Measurements from ENCODE around the gene DROSHA. TPM values are rescaled to one million over a fixed set of nuclear protein-coding genes. Genes with fewer than 3 reads are reported as not detected.

Gene DROSHA
- polyA plus RNA-seq, 1 donor = 57.0 TPM

DNA sequence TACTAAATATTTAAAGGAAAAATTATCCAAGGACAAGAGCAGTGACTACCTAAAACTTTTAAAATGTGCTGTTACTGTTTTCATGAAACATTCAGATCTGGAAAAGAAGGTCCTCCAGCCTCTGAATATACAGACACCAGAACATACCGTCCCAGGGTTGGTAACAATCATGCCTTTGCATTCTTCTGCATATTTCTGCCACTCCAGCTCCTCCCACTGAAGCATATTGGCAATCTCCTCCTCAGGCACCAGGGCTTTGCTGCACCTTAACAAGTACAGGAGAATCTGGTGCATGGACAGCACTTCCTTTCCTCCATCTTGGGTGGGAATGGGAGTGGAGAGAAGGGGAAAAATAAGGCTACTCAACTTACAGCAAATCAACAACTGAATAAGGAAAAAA, 60.0 kb downstream of the DROSHA start:
- Histone ChIP-seq H3K9me3 (ENCODE audit: control insufficient read depth, low read depth, low read length) (no peaks in the 10 kb centered on the region), H3K27me3 (ENCODE audit: control insufficient read depth, insufficient read depth, low read length) (no peaks in the 10 kb centered on the region), H3K27ac (ENCODE audit: low read length) (no peak overlapping the region), H3K36me3 (ENCODE audit: control insufficient read depth, insufficient read depth, low read length) (peaks cover 24% of the 10 kb centered on the region), H3K4me3 (ENCODE audit: low read length) (no peak overlapping the region), H3K4me1 (ENCODE audit: control insufficient read depth, insufficient read depth, low read length) (no peaks in the 10 kb centered on the region)
- WGBS (ENCODE audit: insufficient coverage, low lambda C conversion rate) = no CpG with 5 or more reads among the region's 1 CpG
- DNase-seq = no peak

GRCh38 chr5:31471040-31471439, 60.9 kb downstream of the DROSHA start:
- no peak overlapping the region for H3K4me3 ChIP-seq (ENCODE audit: low read length)
- DNase-seq = no peak
- 100% methylated on average over 2 of the region's 2 CpGs for WGBS (ENCODE audit: insufficient coverage, low lambda C conversion rate)
- H3K9me3 ChIP-seq (ENCODE audit: control insufficient read depth, low read depth, low read length) = no peaks in the 10 kb centered on the region
- no peak overlapping the region for H3K27ac ChIP-seq (ENCODE audit: low read length)
- no peaks in the 10 kb centered on the region for H3K27me3 ChIP-seq (ENCODE audit: control insufficient read depth, insufficient read depth, low read length)
- H3K4me1 ChIP-seq (ENCODE audit: control insufficient read depth, insufficient read depth, low read length) = no peaks in the 10 kb centered on the region
- H3K36me3 ChIP-seq (ENCODE audit: control insufficient read depth, insufficient read depth, low read length) = peaks cover 31% of the 10 kb centered on the region

GRCh38 chr5:31470608-31471007, 61.3 kb downstream of the DROSHA start:
- WGBS (ENCODE audit: insufficient coverage, low lambda C conversion rate) = no CpG with 5 or more reads among the region's 5 CpGs
- Histone ChIP-seq H3K4me1 (ENCODE audit: control insufficient read depth, insufficient read depth, low read length) (no peaks in the 10 kb centered on the region), H3K36me3 (ENCODE audit: control insufficient read depth, insufficient read depth, low read length) (peaks cover 30% of the 10 kb centered on the region), H3K9me3 (ENCODE audit: control insufficient read depth, low read depth, low read length) (no peaks in the 10 kb centered on the region), H3K4me3 (ENCODE audit: low read length) (no peak overlapping the region), H3K27me3 (ENCODE audit: control insufficient read depth, insufficient read depth, low read length) (no peaks in the 10 kb centered on the region), H3K27ac (ENCODE audit: low read length) (no peak overlapping the region)
- DNase-seq = no peak

- 100% methylated on average over 1 of the region's 1 CpG for WGBS (ENCODE audit: insufficient coverage, low lambda C conversion rate)
- Histone ChIP-seq H3K27ac (ENCODE audit: low read length) (no peak overlapping the region), H3K27me3 (ENCODE audit: control insufficient read depth, insufficient read depth, low read length) (no peaks in the 10 kb centered on the region), H3K4me3 (ENCODE audit: low read length) (no peak overlapping the region), H3K4me1 (ENCODE audit: control insufficient read depth, insufficient read depth, low read length) (no peaks in the 10 kb centered on the region), H3K9me3 (ENCODE audit: control insufficient read depth, low read depth, low read length) (no peaks in the 10 kb centered on the region), H3K36me3 (ENCODE audit: control insufficient read depth, insufficient read depth, low read length) (peaks cover 32% of the 10 kb centered on the region)
- DNase-seq = no peak
Measured at GRCh38 chr5:31469886-31470285, 62.0 kb downstream of the DROSHA start.

GRCh38 chr5:31469466-31469865, 62.4 kb downstream of the DROSHA start:
- H3K36me3 ChIP-seq (ENCODE audit: control insufficient read depth, insufficient read depth, low read length) = peaks cover 34% of the 10 kb centered on the region
- WGBS (ENCODE audit: insufficient coverage, low lambda C conversion rate) = 100% methylated on average over 1 of the region's 2 CpGs

DNA sequence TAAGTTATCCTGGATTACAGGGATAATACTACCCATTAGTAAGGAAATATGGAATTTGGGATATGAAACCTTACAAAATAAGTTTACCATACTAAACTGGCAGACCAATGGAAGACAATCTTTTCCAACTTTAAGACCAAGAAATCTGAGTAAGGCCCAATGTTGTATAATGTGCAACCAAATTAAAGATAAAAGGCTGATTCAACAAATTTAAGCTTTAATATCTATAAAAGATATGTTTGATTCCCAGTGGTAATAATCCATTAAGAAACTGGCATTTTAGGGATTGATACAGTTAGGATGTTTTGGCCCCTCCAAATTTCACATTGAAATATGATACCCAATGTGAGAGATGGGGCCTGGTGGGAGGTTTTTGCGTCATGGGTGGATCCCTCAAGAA, 66.6 kb downstream of the DROSHA start:
- WGBS (ENCODE audit: insufficient coverage, low lambda C conversion rate) = no CpG with 5 or more reads among the region's 1 CpG
- H3K9me3 ChIP-seq (ENCODE audit: control insufficient read depth, low read depth, low read length) = no peaks in the 10 kb centered on the region
- no peak overlapping the region for H3K4me3 ChIP-seq (ENCODE audit: low read length)
- no peaks in the 10 kb centered on the region for H3K4me1 ChIP-seq (ENCODE audit: control insufficient read depth, insufficient read depth, low read length)
- no peaks in the 10 kb centered on the region for H3K27me3 ChIP-seq (ENCODE audit: control insufficient read depth, insufficient read depth, low read length)
- H3K27ac ChIP-seq (ENCODE audit: low read length) = no peak overlapping the region
- DNase-seq = no peak
- peaks cover 48% of the 10 kb centered on the region for H3K36me3 ChIP-seq (ENCODE audit: control insufficient read depth, insufficient read depth, low read length)

More at GRCh38 chr5:31469466-31469865, 62.4 kb downstream of the DROSHA start:
- no peak for DNase-seq
- H3K9me3 ChIP-seq (ENCODE audit: control insufficient read depth, low read depth, low read length) = no peaks in the 10 kb centered on the region
- H3K27ac ChIP-seq (ENCODE audit: low read length) = no peak overlapping the region
- no peaks in the 10 kb centered on the region for H3K27me3 ChIP-seq (ENCODE audit: control insufficient read depth, insufficient read depth, low read length)
- H3K4me1 ChIP-seq (ENCODE audit: control insufficient read depth, insufficient read depth, low read length) = no peaks in the 10 kb centered on the region
- H3K4me3 ChIP-seq (ENCODE audit: low read length) = no peak overlapping the region

GRCh38 chr5:31464081-31464480, 67.8 kb downstream of the DROSHA start:
- no peaks in the 10 kb centered on the region for H3K27me3 ChIP-seq (ENCODE audit: control insufficient read depth, insufficient read depth, low read length)
- 96% methylated on average over 4 of the region's 4 CpGs for WGBS (ENCODE audit: insufficient coverage, low lambda C conversion rate)
- no peak overlapping the region for H3K4me3 ChIP-seq (ENCODE audit: low read length)
- no peak overlapping the region for H3K27ac ChIP-seq (ENCODE audit: low read length)
- no peak for DNase-seq
- no peaks in the 10 kb centered on the region for H3K9me3 ChIP-seq (ENCODE audit: control insufficient read depth, low read depth, low read length)
- H3K4me1 ChIP-seq (ENCODE audit: control insufficient read depth, insufficient read depth, low read length) = no peaks in the 10 kb centered on the region
- peaks cover 58% of the 10 kb centered on the region for H3K36me3 ChIP-seq (ENCODE audit: control insufficient read depth, insufficient read depth, low read length)

DNA sequence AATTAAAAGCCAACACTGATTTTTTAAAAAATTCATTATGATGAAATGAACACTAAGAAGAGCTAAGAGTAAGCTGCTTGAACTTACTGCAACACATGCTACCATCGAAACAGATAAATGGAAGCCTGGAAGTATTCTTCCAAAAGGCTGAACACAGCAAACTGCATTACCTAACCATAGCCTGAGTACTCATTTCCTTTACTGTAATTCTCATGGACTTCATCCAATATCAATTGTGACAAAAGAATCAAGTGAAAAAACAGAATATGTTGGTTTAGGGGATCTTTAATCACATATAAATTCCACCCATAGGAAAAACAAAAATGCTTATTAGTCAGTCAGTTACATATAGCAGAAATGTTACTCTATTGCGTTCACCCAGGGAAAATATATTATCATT, 68.5 kb downstream of the DROSHA start:
- peaks cover 61% of the 10 kb centered on the region for H3K36me3 ChIP-seq (ENCODE audit: control insufficient read depth, insufficient read depth, low read length)
- H3K4me1 ChIP-seq (ENCODE audit: control insufficient read depth, insufficient read depth, low read length) = no peaks in the 10 kb centered on the region
- no peak overlapping the region for H3K27ac ChIP-seq (ENCODE audit: low read length)
- H3K4me3 ChIP-seq (ENCODE audit: low read length) = no peak overlapping the region
- H3K9me3 ChIP-seq (ENCODE audit: control insufficient read depth, low read depth, low read length) = no peaks in the 10 kb centered on the region
- H3K27me3 ChIP-seq (ENCODE audit: control insufficient read depth, insufficient read depth, low read length) = no peaks in the 10 kb centered on the region
- 100% methylated on average over 1 of the region's 2 CpGs for WGBS (ENCODE audit: insufficient coverage, low lambda C conversion rate)
- DNase-seq = no peak

- no peak overlapping the region for H3K4me3 ChIP-seq (ENCODE audit: low read length)
- no CpG with 5 or more reads among the region's 3 CpGs for WGBS (ENCODE audit: insufficient coverage, low lambda C conversion rate)
- H3K36me3 ChIP-seq (ENCODE audit: control insufficient read depth, insufficient read depth, low read length) = peaks cover 54% of the 10 kb centered on the region
Measured at GRCh38 chr5:31459594-31459993, 72.3 kb downstream of the DROSHA start.

GRCh38 chr5:31455172-31455571, 76.7 kb downstream of the DROSHA start:
- Histone ChIP-seq H3K4me1 (ENCODE audit: control insufficient read depth, insufficient read depth, low read length) (no peaks in the 10 kb centered on the region), H3K9me3 (ENCODE audit: control insufficient read depth, low read depth, low read length) (peaks cover 15% of the 10 kb centered on the region), H3K36me3 (ENCODE audit: control insufficient read depth, insufficient read depth, low read length) (peaks cover 51% of the 10 kb centered on the region), H3K4me3 (ENCODE audit: low read length) (no peak overlapping the region), H3K27ac (ENCODE audit: low read length) (no peak overlapping the region), H3K27me3 (ENCODE audit: control insufficient read depth, insufficient read depth, low read length) (no peaks in the 10 kb centered on the region)
- WGBS (ENCODE audit: insufficient coverage, low lambda C conversion rate) = 100% methylated on average over 2 of the region's 2 CpGs
- no peak for DNase-seq

More at GRCh38 chr5:31459594-31459993, 72.3 kb downstream of the DROSHA start:
- no peaks in the 10 kb centered on the region for H3K4me1 ChIP-seq (ENCODE audit: control insufficient read depth, insufficient read depth, low read length)
- no peak for DNase-seq
- no peaks in the 10 kb centered on the region for H3K27me3 ChIP-seq (ENCODE audit: control insufficient read depth, insufficient read depth, low read length)
- peaks cover 15% of the 10 kb centered on the region for H3K9me3 ChIP-seq (ENCODE audit: control insufficient read depth, low read depth, low read length)
- no peak overlapping the region for H3K27ac ChIP-seq (ENCODE audit: low read length)

DNA sequence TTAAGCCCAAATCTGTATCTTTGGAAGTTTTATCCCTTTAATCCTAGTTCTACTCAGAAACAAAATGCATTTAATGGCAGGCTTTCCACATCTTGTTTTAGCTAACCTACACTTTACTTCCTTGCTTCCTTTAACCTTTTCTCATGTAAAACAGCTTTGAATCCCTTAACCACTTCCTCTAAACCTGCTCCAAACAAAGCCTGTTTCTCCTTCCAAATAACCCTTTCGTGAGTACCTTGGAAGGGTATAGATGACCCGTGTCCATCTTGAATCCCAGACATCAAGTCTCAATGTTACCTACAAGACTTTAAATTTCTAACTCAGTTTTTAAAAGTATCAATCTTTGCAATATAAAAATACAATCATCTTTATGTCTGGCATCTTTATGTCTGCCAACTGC, 78.4 kb downstream of the DROSHA start:
- no CpG with 5 or more reads among the region's 2 CpGs for WGBS (ENCODE audit: insufficient coverage, low lambda C conversion rate)
- DNase-seq = no peak
- Histone ChIP-seq H3K9me3 (ENCODE audit: control insufficient read depth, low read depth, low read length) (peaks cover 15% of the 10 kb centered on the region), H3K27ac (ENCODE audit: low read length) (no peak overlapping the region), H3K4me1 (ENCODE audit: control insufficient read depth, insufficient read depth, low read length) (no peaks in the 10 kb centered on the region), H3K4me3 (ENCODE audit: low read length) (no peak overlapping the region), H3K27me3 (ENCODE audit: control insufficient read depth, insufficient read depth, low read length) (no peaks in the 10 kb centered on the region), H3K36me3 (ENCODE audit: control insufficient read depth, insufficient read depth, low read length) (peaks cover 52% of the 10 kb centered on the region)
